GM21447 (cell line): ENCODE results near the gene ARHGAP6.

ENCODE experiments used
- ATAC-seq: cut with Tn5 transposase; IDR thresholded peaks from one replicate; pipeline ENCODE4 v1.9.1; 2021; ENCODE audit not compliant: unreplicated experiment

Gene ARHGAP6

GRCh38 chrX:11401966-11402365 is 263.8 kb downstream of the ARHGAP6 start:
- ATAC-seq = no peak

GRCh38 chrX:11399489-11400094 is 266.1 kb downstream of the ARHGAP6 start:
- ATAC-seq = no peak

- no peak for ATAC-seq
Measured at GRCh38 chrX:11398785-11399184, 266.9 kb downstream of the ARHGAP6 start.

GRCh38 chrX:11398139-11398538 is 267.6 kb downstream of the ARHGAP6 start:
- ATAC-seq = no peak

- ATAC-seq = no peak
Measured at GRCh38 chrX:11397680-11398079, 268.0 kb downstream of the ARHGAP6 start.

GRCh38 chrX:11395859-11396258 is 269.9 kb downstream of the ARHGAP6 start:
- ATAC-seq = no peak

- ATAC-seq = no peak
Measured at GRCh38 chrX:11393949-11394654, 271.6 kb downstream of the ARHGAP6 start.

GRCh38 chrX:11386812-11387211 is 278.9 kb downstream of the ARHGAP6 start:
- no peak for ATAC-seq

- no peak for ATAC-seq
Measured at GRCh38 chrX:11386001-11386523, 279.7 kb downstream of the ARHGAP6 start.

- ATAC-seq = no peak
Measured at GRCh38 chrX:11382930-11383329, 282.8 kb downstream of the ARHGAP6 start.

- peak; percentile 87 for ATAC-seq
Measured at GRCh38 chrX:11381464-11381863, 284.3 kb downstream of the ARHGAP6 start.

- ATAC-seq = no peak
Measured at GRCh38 chrX:11380187-11380844, 285.4 kb downstream of the ARHGAP6 start.

GRCh38 chrX:11376163-11376562 is 289.6 kb downstream of the ARHGAP6 start:
- ATAC-seq = no peak

- no peak for ATAC-seq
Measured at GRCh38 chrX:11375614-11376119, 290.1 kb downstream of the ARHGAP6 start.

GRCh38 chrX:11374570-11374969 is 291.1 kb downstream of the ARHGAP6 start:
- no peak for ATAC-seq

- ATAC-seq = no peak
Measured at GRCh38 chrX:11371106-11371505, 294.6 kb downstream of the ARHGAP6 start.

- no peak for ATAC-seq
Measured at GRCh38 chrX:11367609-11368430, 297.9 kb downstream of the ARHGAP6 start.

- ATAC-seq = no peak
Measured at GRCh38 chrX:11366998-11367595, 298.6 kb downstream of the ARHGAP6 start.

GRCh38 chrX:11365426-11365825 is 300.3 kb downstream of the ARHGAP6 start:
- ATAC-seq = no peak

- ATAC-seq = no peak
Measured at GRCh38 chrX:11364835-11365234, 300.9 kb downstream of the ARHGAP6 start.
